GM19043 (cell line): Measurements from ENCODE around the gene SEC11A.
A peak's percentile ranks its signal among the peaks of the same experiment; 100 is the strongest.

Source experiments
- ATAC-seq: cut with Tn5 transposase; IDR thresholded peaks from one replicate; pipeline ENCODE4 v1.9.1; 2021; ENCODE audit warnings: low read depth; ENCODE audit not compliant: unreplicated experiment

Gene SEC11A

GRCh38 chr15:84685304-84685703 lies 30.6 kb downstream of the SEC11A start:
- ATAC-seq = no peak

- ATAC-seq = no peak
Measured at GRCh38 chr15:84684092-84684491, 31.8 kb downstream of the SEC11A start.

GRCh38 chr15:84681831-84682230 lies 34.1 kb downstream of the SEC11A start:
- no peak for ATAC-seq

- no peak for ATAC-seq
Measured at GRCh38 chr15:84671211-84671610, 44.7 kb downstream of the SEC11A start.

- no peak for ATAC-seq
Measured at GRCh38 chr15:84669726-84670125, 46.2 kb downstream of the SEC11A start.

GRCh38 chr15:84668221-84668982 lies 47.5 kb downstream of the SEC11A start:
- no peak for ATAC-seq

GRCh38 chr15:84666373-84666772 lies 49.6 kb downstream of the SEC11A start:
- no peak for ATAC-seq

- no peak for ATAC-seq
Measured at GRCh38 chr15:84661001-84661400, 54.9 kb downstream of the SEC11A start.

GRCh38 chr15:84659904-84660781 lies 55.8 kb downstream of the SEC11A start:
- no peak for ATAC-seq

- no peak for ATAC-seq
Measured at GRCh38 chr15:84658788-84659411, 57.0 kb downstream of the SEC11A start.

- ATAC-seq = peak; percentile 58
Measured at GRCh38 chr15:84658080-84658787, 57.7 kb downstream of the SEC11A start, which contains the start of gene NMB. Gene NMB, minus strand, starts transcription at chr15:84658199. Its CDS starts 47 bp downstream, at chr15:84658152.

- no peak for ATAC-seq
Measured at GRCh38 chr15:84657748-84658079, 58.2 kb downstream of the SEC11A start.

- ATAC-seq = no peak
Measured at GRCh38 chr15:84656972-84657371, 59.0 kb downstream of the SEC11A start.

GRCh38 chr15:84654689-84655453 lies 61.1 kb downstream of the SEC11A start:
- ATAC-seq = no peak

GRCh38 chr15:84653910-84654688 lies 61.8 kb downstream of the SEC11A start, which contains the start of gene WDR73:
Gene WDR73, minus strand, starts transcription at chr15:84654283. Its CDS starts 9 bp downstream, at chr15:84654274.
- peak; percentile 82 for ATAC-seq

GRCh38 chr15:84653584-84653909 lies 62.4 kb downstream of the SEC11A start:
- no peak for ATAC-seq

- ATAC-seq = no peak
Measured at GRCh38 chr15:84649706-84650105, 66.2 kb downstream of the SEC11A start.

GRCh38 chr15:84648539-84648938 lies 67.4 kb downstream of the SEC11A start:
- ATAC-seq = no peak

- no peak for ATAC-seq
Measured at GRCh38 chr15:84647726-84648125, 68.2 kb downstream of the SEC11A start.
